Measurements from ENCODE around the gene LSAMP. TPM values are rescaled to one million over a fixed set of nuclear protein-coding genes. Genes with fewer than 3 reads are reported as not detected.

Gene LSAMP
- total and polyA plus RNA-seq, 2 donors (not counting 3 experiments of a cell fraction or from before 2014, with no cell fraction given): not detected

- Histone ChIP-seq H3K4me1 (ENCODE audit: control insufficient read depth, extremely low read depth, insufficient read depth, low read length) (no peaks in the 10 kb centered on the region), H3K9me3 (replicated peaks; ENCODE audit: control insufficient read depth, insufficient read depth, low read length) (no peaks in the 10 kb centered on the region), H3K4me3 (replicated peaks in 1 of 3; ENCODE audit: insufficient read depth in 1 of 3, low read depth in 1 of 3, low read length in 3 of 3) (no peak overlapping the region), H3K9me1 (replicated peaks; ENCODE audit: control insufficient read depth, extremely low read depth, insufficient read depth, low read length) (no peaks in the 10 kb centered on the region), H3K36me3 (ENCODE audit: control insufficient read depth in 2 of 2, extremely low read depth in 1 of 2, insufficient read depth in 2 of 2, low read length in 2 of 2) (no peaks in the 10 kb centered on the region), H3K79me2 (ENCODE audit: control insufficient read depth, insufficient read depth, low read length) (no peaks in the 10 kb centered on the region), H4K20me1 (replicated peaks; ENCODE audit: control insufficient read depth, extremely low read depth, insufficient read depth, low read length) (no peaks in the 10 kb centered on the region), H3K27ac (ENCODE audit: insufficient read depth, low read depth, low read length) (no peak overlapping the region), H3K27me3 (ENCODE audit: control insufficient read depth in 2 of 2, insufficient read depth in 2 of 2, low read length in 2 of 2) (no peaks in the 10 kb centered on the region), H3K9ac (replicated peaks; ENCODE audit: extremely low read depth, insufficient read depth, low read length) (no peak overlapping the region), H3K4me2 (ENCODE audit: insufficient read depth, low read length) (no peak overlapping the region), H2AFZ (ENCODE audit: low read depth, low read length) (no peak overlapping the region)
- FAIRE-seq (no peak), DNase-seq (ENCODE audit: low read depth, low spot score) (no peak)
- intact Hi-C loops (cut with micrococcal nuclease): no loop called here
- dilution Hi-C loops (cut with MboI; ENCODE audit: extremely low pct_ligation_motif_present, low sequenced_read_pairs): no loop called here
- no TSS peak for BruUV-seq (replicated peaks)
- ChIA-PET CTCF (no interaction called here), POLR2A (no interaction called here)
- TF ChIP-seq, protein P1, sequence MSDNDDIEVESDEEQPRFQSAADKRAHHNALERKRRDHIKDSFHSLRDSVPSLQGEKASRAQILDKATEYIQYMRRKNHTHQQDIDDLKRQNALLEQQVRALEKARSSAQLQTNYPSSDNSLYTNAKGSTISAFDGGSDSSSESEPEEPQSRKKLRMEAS (IDR thresholded peaks at IDR 0.05; ENCODE audit: insufficient read depth, insufficient read length): no peak
- TF ChIP-seq POLR2AphosphoS5 (IDR thresholded peaks at IDR 0.05; ENCODE audit: insufficient read depth, low read depth, low read length) (no peak), FOS (IDR thresholded peaks at IDR 0.05; ENCODE audit: borderline replicate concordance, insufficient read depth, low read length) (no peak), EZH2 (IDR thresholded peaks at IDR 0.05; ENCODE audit: borderline replicate concordance, low read depth, low read length, severe bottlenecking) (no peak), MYC (IDR thresholded peaks at IDR 0.05; ENCODE audit: low read depth, low read length) (no peak), GATA2 (IDR thresholded peaks at IDR 0.05; ENCODE audit: insufficient read depth, insufficient read length, low read depth, low read length) (no peak), JUN (IDR thresholded peaks at IDR 0.05; ENCODE audit: borderline replicate concordance, insufficient read depth, insufficient read length, low read depth) (no peak), POLR2A (IDR thresholded peaks at IDR 0.05; ENCODE audit: low read depth, low read length) (no peak)
- TF ChIP-seq, protein P2, sequence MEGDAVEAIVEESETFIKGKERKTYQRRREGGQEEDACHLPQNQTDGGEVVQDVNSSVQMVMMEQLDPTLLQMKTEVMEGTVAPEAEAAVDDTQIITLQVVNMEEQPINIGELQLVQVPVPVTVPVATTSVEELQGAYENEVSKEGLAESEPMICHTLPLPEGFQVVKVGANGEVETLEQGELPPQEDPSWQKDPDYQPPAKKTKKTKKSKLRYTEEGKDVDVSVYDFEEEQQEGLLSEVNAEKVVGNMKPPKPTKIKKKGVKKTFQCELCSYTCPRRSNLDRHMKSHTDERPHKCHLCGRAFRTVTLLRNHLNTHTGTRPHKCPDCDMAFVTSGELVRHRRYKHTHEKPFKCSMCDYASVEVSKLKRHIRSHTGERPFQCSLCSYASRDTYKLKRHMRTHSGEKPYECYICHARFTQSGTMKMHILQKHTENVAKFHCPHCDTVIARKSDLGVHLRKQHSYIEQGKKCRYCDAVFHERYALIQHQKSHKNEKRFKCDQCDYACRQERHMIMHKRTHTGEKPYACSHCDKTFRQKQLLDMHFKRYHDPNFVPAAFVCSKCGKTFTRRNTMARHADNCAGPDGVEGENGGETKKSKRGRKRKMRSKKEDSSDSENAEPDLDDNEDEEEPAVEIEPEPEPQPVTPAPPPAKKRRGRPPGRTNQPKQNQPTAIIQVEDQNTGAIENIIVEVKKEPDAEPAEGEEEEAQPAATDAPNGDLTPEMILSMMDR (IDR thresholded peaks at IDR 0.05; ENCODE audit: extremely low read depth in 1 of 2, insufficient read depth in 1 of 2, low read depth in 1 of 2, low read length in 2 of 2): no peak
Measured at GRCh38 chr3:116015931-116016330, 429.4 kb downstream of the LSAMP start.
